Fibroblast of upper back skin (primary cell): ENCODE measurements around the gene ERN1.

Experiments
- DNase-seq: peaks from one replicate; pipeline ENCODE4 v3.0.0-alpha.2; 2013

ERN1 gene

DNA sequence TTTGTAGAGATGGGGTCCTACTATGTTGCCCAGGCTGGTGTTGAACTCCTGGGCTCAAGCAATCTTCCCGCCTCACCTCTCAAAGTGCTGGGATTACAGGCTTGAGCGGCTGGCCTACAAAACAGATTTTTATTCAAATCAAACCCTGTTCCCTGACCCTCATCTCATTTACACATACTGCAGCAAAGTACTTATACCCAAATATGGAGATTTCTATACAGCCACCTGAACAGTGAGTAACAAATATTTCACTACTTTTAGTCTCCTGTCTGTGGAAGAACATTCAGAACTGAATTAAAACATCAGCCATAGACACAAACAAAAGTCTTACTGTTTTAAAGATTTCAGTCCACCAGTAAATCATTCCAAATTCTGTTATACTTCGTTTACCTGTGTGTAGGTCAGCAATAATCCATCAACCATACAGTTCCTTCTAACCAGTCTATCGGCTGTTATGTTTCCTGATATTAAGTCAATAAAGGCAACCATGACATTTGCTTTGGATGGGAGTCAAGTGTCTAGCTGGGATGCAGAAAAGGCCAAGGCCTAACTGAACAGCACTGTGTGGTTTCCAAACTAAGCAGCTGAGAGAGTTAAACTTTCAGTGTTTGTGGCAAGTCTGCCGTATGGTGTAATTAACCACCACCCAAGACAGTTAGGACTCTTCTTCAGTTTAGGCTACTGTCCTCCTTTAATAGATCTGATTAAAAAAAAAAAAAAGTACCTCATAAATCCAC, 22.3 kb downstream of the ERN1 start:
- DNase-seq: no peak

DNA sequence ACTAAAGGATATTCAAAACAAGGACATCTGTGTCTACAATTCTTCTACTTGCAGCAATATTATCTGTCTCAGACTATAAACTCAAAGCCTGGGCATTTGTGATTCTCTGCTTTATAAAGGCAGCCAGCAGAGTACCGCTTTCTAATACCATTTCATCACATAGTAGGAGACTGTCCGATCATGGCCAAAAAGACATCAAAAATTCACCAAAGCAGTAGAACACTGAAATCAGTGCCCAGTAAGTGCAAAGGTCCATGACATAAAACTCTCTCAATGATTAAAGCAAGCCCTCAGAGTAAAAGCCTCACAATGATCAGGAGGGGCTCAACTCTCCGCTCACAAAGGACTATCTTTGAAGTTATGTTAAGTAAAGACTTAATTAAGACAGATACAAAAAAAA, 23.0 kb downstream of the ERN1 start:
- no peak for DNase-seq

DNA sequence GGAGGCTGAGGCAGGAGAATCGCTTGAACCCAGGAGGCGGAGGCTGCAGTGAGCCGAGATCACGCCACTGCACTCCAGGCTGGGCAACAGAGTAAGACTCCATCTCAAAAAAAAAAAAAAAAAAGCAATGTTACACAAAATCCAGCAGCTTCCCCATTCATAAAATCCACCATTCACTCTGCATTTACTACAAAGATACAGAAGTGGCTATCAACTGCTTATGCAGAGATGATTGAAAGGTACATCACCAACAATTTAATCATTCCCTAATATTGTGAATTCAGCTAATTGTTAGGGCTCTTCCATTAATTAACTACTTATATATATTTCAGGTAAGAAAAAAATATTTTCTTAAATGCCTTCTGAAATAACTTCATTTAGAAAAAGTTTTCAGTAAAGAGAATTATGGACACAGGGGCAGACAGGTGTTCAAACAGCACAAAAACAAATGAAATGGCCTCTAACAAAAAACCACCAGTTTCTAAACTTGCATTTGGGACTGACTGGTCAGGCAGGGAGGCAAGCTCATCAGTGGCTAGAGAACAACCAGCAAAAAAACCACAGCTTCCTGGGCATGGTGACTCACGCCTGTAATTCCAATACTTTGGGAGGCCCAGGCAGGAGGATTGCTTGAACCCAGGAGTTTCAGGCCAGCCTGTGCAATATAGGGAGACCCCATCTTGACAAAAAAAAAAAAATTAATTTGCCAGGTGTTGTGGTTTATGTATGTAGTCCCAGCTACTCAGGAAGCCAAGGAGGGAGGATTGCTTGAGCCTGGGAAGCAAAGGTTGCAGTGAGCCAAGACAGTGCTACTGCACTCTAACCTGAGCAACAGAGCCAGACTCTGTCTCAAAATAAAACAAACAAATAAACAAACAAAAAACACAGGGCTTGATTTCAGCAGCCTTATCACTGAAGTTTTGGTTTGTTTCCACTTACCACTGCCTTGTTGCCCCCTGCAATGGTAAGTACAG, 26.3 kb downstream of the ERN1 start:
- peak; percentile 55 for DNase-seq

DNA sequence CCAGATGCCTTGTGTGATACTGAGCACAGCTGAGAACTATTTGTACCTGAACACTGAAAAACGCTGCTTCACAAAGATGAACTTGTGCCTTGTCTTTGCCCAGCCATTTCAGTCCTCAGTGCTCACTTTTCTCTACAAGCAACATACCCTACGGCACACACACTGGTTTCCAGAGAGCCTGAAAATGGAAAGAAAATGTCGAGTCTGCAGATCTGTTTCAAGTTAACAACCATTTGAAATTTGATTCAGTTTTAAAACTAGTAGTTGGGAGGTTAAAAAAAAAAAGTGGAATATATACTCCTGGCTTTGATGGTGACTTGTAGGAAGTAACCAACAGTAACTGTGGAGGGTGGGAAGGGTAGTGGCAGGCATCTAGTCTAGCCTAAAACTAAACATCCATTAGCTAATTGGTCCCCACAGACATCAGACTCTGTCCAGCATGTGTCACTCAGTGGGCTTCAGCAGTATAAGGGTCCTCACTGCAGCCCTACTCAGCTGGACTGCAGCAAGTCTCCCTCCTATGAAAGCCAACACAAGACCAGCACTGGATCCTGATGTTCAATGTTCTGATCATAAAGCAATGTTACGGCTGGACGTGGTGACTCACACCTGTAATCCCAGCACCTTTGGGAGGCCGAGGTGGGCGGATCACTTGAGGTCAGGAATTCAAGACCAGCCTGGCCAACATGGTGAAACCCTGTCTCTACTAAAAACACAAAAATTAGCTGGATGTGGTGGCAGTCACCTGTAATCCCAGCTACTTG, 27.1 kb downstream of the ERN1 start:
- DNase-seq: no peak

DNA sequence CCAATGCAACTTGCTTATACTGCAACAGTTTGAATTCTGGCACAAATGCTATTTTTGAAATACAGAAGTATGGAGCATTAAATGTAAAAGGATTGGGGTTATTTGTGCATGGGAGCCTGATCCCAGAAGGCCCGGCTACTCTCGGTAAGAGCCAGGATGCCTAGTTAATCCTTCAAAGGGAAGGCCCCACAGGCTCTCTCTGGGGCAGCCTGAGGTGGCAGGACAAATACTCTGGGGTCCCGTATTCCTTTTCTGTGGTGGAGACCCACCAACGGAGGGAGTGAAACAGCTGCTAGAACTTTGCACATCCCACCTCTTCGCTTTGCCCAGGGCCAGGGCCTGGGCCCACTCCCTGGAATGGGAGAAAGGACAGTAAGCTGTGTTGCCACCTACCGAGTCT, 30.4 kb downstream of the ERN1 start:
- DNase-seq: no peak

DNA sequence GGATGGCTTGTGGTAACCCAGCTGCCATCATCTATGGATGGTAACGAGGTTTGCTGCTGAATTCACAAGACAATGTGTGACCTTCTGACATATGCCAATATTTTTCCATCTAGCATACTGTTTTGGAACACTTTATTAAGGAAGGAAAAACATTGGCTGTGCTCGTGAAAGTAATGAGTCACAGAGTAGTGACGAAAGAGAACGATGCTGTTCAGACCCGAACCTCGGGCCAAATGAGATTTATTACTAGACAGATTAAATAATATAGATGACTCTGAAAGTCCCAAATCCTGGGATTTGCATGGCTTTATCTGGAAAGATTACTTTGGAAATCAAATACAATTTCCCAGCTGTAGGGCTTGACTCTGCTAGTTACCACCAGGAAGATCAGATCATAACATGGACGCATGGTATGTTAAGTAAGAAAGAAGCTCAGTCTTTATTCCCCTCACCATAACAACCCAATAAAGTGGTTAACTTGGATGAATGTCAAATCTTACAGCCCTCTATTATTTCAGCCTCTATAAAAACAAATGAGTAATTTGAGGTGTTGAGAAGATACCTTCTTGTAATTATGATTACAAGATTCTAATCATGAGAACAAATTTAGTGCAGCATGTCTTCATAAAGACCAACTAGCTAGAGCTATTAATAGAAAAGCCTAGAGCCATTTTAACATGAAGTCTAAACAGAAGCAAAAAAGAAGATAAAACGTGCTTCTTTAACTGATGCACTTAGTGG, 32.6 kb downstream of the ERN1 start:
- DNase-seq: no peak

DNA sequence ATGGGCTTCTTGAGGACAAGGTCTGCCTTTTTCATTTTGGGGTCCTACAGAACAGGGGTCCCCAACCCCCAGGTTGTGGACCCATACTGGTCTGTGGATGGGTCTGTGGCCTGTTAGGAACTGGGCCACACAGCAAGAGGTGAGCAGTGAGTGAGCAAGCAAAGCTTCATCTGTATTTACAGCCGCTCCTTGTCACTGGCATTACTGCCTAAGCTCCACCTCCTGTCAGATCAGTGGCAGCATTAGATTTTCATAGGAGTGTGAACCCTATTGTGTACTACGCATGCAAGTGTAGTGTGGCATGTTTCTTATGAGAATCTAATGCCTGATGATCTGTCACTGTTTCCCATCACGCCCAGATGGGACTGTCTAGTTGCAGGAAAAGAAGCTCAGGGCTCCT, 33.9 kb downstream of the ERN1 start:
- no peak for DNase-seq

DNA sequence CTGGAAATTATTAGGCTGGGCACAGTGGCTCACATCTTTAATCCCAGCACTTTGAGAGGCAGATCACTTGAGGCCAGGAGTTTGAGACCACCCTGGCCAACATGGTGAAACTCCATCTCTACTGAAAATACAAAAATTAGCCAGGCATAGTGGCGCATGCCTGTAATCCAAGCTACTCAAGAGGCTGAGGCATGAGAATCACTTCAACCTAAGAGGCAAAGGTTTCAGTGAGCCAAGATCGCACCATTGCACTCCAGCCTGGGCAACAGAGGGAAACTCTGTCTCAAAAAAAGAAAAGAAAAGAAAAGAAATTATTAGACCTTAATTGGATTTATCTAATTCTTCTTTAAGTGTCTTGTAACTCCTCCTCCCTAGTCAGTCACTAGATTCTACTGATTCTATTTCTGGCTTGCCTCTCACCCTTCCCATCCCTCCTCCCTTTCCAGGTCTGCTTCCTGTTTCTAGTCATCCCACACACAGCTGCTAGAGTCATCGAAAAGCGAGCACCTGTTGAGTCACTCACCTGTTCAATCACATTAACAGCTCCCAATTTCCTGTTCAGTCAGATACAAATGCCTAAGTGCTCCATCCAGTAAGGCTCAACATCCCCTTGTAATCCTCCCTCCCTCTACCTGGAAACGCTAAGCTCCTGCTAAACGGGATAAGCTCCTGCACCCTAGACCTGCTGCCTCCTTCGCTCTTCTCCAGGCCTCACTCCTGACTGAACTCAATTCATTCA, 34.6 kb downstream of the ERN1 start:
- no peak for DNase-seq

DNA sequence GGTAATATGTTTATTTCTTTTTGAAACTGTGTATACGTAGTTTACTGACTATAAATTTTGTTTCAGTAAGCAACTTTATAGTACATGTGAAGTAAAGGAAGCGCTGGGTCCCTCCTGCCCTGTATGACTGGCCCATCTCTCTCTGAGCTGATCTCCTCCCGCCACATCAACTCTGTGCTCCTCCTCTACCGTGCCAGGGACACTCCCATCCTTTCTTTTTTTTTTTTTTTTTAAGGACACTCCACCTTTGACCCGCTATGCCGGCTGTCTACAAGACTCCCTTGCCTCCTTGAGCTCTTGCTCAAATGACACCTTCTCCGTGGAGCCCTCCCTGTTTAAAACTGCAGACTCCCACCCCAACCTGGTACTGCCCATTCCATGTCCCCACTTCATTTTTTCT, 35.5 kb downstream of the ERN1 start:
- no peak for DNase-seq

DNA sequence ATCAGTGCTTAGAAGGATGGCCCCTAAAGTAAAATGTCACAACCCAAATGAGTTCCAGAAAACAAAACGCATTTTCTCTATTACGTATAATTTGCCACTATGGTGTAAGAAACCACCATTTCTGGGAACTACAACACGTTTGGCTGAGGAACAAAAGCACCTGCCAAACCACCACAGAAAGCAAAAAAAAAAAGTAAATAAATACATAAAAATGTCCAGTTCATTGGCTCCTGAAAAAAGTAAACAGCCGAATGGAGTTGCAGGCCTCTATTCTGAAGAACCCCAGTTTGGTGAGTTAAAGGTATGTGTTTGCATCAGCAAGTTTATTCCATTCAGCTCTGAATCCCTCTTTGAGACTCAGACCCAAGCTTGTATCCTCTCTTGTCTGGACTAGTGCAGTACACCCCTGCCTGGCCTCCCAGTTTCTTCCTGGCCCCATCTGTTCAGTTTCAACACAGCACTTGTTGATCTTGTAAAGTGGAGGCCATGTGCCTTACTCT, 36.9 kb downstream of the ERN1 start:
- no peak for DNase-seq

DNA sequence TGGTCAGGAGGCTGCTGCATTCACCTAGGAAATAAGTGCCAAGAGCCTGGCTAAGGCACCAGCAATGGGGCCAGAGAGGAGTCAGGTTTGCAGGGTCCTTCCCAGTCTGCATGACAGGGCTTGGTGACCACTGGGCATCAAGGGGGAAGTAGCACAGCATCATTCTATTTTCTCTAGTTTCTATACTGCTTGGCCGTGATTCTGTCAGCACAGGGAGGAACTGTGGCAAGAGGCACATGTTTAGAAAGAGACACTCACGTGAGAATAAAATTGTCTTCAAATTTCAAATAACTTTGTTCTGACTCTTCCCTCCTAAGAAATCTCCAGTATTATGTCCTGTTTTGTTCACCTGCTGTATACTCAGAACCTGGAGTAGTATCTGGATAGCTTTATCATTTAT, 37.8 kb downstream of the ERN1 start:
- DNase-seq: no peak

DNA sequence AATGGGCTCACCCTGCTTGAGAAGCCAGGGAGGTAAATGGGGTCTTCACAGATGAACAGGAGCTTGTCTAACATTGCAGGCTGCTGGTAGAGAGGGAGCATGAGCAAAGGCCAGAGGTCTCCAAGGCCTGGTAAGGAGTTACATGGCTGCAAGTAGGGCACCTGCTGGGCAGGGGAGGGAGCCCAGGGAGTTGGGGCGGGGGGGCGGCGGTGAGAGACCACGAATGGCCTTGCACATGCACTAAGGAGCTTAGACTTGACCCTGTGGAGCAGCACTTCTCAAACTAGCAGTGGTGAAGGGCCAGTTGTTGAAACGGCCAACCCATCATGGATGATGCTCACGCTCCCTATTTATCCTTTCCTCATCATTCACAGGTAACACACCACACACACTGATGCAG, 38.4 kb downstream of the ERN1 start:
- no peak for DNase-seq

DNA sequence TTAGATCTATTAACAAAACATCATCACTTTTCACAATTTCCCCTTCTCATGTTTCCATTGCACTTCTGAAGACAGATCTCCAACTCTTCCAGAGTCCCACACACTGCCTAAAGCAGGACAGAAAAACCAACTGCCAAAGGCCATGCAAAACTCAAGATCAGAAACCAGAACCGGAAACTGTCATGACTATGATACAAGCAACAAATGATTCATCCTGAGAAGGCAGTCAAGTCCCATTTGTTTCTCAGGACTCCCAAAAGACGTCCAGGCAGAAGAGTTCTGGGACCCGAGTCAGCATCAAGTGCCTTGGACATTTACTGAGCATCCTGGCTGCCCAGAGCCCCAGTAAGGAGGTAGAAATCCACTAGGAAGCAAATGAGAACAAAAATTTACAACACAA, 38.8 kb downstream of the ERN1 start:
- no peak for DNase-seq

DNA sequence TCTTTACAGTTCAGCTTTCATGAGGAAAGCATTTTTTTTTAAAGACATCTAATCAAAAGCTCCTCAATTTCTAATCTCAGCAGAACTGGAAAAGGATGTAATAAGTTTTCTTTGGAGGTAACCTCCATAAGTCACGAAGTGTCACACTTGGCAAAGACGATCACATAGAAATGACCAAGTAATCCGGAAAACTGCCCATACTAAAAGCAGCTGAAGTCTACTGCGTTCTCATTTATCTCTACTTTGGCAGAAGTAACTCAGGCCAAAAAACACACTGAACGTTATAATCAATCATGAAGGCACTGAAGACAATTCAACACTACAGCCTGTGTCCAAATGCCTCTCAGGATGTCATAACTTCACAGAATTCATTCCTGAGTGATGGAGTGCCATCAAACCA, 39.8 kb downstream of the ERN1 start:
- no peak for DNase-seq

DNA sequence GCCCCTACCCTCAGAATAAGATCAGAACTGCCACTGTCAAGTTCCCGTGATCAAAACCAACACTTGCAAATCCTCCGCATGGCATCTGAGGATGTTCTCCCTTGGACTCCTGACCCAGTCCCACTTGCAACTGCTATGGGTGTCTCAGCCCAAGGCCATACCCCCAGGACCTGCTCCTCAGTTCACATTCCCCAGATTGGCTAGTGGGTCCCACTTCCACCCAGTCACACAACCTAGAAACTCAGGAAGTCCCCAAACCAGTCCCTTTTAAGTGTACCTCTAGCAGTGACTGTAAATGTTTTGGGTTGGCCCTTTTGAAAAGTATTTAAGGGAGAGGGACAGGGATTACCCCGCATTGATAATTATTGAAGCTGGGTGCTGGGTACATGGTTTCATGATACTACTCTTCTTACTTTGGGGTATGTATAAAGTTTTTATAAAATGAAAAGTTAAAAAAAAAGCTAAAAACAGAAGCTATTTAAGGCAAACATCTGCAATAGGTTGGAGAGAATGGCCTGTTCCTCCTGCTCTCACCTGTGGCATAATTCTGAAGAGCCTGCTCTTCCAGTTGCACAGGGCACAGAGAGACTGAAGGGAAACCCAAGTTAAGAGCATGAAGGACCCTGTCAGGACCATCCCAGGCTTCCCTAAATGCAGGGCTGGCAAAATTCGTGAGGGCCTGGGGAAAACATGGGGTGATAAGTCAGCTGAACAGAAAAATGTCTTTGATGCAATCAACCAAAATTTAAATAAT, 42.5 kb downstream of the ERN1 start:
- DNase-seq: no peak

DNA sequence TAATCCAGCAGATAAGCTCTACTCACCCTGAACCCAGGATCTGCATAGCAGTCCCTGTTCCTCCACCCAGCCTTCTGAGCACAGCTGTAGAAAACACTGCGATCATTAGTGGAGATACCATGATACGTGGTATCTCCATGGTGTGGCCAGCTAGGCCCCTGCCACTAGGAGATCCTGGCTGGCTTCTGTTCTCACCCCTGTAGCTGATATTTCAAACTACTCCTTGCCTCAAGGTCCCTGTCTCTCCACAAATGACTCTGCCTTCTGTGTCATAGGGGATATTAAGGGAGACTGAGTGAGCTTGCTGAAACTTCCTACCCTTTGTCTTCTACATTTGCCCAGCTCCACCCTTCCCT, 44.3 kb downstream of the ERN1 start:
- no peak for DNase-seq

DNA sequence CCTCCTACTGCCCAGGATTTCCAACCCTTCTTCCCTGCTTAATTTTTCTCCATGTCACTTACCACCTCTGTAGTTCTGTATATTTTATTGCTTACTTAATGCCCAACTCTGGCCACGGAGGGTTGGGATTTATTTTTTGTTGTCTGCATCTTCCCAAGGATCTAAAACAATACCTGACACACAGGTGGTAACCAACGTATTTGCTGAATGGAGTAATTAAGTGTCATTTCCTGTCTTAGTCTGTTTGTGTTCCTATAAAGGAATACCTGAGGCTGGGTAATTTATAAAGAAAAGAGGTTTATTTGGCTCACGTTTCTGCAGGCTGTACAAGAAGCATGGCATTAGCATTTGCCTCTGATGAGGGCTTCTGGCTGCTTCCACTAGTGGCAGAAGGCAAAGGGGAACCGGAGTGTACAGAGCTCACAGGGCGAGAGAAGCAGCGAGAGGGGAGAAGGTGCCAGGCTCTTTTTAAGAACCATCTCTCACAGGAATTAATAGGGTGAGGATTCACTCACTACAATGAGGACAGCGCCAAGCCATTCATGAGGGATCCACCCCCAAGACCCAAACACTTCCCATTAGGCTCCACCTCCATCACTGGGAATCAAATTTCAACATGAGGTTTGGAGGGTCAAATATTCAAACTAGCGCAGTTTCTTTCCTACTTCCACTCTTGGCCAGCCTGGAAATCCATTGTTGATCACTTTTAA, 44.8 kb downstream of the ERN1 start:
- DNase-seq: no peak

DNA sequence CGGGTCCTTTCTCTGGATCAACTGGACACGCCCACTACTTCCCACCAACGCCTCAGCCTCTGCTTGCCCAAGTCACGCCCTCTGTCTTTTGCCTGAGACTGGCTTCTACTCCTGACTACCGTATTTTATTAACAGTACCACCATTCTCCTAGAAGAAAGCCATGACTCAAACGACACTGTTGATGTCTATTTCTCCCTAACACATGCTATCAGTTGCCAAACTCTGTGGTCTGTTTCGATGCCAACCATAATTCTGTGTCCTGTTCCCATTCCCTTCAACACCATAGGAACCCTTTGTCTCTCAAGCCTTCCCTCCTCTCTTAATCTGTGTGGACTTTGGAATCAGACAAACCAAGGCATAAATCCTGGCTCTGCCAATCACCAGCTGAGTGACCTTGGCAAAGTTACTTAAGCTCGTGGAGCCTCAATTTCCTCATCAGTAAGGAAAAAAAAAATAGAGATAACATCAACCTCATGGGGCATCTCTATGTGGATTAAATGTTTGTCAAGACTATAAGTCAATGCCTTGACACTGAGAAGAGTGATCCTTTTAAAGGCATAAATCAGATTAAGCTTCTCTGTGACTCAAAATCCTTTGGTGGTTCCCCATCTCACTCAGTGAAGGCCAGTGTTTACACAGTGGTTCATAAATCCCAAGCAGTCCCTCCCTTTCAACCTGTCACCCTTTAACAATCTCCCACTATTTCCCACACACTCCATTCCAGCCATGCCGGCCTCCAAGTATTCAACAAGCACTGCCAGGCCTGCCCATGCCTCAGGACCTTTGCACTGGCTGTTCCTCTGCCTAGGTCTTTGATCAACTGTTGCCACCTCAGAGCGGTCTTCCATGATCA, 45.6 kb downstream of the ERN1 start:
- peak; percentile 38 for DNase-seq

DNA sequence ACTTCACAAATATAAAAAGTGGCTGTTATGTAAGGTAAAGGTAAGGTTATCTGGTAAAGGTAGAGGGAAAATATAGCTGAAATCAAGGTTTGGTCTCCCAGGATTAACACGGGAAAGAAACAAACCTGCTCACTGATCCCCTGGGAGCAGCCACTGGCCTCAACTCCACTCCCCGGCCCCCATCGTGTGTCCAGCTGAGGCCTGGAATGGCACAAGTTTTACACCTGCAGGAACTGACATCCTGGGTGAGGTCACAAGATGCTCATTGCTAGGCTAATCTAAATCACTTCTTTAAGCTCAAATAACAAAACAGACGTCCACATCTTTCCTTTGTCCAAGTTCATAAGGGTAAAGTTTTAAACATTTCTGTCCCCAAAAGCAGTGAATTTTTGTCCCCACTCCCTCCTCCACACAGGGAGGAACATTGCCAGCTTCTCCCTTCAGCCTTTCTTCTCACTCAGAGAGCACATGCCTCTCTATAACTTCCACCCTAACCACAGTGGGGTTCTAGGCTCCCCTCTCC, 46.3 kb downstream of the ERN1 start:
- DNase-seq: no peak
